LoVo (cell line): Measurements from ENCODE around the gene NINJ2.

Source experiments
- DNase-seq: peaks from one replicate; pipeline ENCODE4 v3.0.0-alpha.2; 2016; ENCODE audit warnings: low spot score

Gene NINJ2

DNA sequence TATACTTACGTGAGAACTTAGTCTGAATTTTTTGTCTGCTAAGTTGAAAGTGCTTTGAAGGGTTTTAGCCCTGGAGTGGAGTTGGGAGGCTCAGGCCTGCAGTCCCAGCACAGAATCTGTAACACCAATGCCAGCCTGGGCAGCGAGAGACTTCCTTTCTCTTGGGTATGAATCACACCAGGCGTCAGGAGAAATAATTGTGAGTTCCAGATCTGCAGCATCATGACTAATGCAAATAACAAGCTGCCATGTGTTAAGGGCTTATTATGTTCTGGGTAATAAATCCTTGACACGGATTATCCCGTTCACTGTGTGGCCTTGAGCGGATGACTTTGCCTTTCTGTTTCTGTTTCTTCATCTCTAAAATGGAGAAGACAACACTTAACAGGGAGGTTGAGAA is 132.9 kb downstream of the NINJ2 start:
- no peak for DNase-seq

DNA sequence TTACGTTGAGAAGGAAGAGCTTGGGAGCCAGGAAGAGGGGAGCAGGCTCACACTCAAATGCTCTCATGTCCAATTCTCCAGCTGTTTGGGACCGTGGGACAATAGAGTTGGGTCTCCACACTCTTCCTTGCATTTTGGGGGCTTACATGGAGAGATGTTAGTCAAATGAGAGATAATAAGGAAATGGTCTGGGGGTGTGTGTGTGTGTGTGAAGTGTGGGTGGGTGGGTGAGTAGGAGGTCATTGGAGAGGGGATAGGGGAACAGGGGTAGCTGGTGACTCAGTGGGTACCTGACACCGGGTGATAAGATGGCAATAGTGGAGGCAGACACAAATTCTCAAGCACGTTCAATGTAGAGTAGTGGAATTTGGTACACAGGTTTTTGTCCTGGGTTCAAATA is 135.5 kb downstream of the NINJ2 start:
- no peak for DNase-seq

DNA sequence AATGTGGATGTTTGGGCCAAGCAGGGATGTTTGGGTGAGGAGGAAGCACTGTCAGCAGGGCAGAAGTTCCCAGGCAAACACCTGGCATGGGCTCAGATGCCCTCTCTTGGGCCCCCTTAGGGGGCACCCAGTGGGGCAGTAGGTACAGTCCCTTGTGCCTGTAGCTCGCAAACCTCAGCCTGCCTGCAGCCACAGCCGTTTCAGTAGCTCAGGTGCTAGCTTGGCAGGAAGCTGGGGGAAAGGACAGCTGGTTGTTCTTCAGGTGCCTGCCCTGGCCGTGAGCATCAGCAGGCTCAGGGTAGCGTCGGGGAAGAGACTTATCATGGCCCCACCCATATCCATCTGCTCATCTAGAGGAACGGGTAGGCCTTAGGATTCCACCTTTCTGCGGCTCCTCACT is 136.0 kb downstream of the NINJ2 start:
- no peak for DNase-seq

DNA sequence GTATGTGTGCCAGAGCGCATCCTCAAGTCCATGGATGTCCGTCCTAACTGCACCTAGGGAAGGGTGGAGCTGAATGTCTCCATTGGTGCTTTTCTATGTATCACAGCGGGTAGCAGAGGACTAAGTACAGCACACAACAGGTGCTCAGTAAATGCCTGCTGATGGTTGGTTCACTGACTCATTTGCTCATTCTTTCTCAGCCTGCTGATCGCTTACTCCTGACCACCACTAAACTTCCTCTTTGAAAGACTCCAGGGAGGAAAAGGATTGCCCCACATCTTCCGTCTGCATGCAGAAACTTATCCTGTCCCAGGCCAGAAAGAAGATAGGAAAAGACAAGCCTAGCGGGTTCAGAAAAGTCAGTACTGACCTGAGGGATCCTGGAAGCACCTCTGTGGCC is 137.2 kb downstream of the NINJ2 start:
- DNase-seq = no peak

DNA sequence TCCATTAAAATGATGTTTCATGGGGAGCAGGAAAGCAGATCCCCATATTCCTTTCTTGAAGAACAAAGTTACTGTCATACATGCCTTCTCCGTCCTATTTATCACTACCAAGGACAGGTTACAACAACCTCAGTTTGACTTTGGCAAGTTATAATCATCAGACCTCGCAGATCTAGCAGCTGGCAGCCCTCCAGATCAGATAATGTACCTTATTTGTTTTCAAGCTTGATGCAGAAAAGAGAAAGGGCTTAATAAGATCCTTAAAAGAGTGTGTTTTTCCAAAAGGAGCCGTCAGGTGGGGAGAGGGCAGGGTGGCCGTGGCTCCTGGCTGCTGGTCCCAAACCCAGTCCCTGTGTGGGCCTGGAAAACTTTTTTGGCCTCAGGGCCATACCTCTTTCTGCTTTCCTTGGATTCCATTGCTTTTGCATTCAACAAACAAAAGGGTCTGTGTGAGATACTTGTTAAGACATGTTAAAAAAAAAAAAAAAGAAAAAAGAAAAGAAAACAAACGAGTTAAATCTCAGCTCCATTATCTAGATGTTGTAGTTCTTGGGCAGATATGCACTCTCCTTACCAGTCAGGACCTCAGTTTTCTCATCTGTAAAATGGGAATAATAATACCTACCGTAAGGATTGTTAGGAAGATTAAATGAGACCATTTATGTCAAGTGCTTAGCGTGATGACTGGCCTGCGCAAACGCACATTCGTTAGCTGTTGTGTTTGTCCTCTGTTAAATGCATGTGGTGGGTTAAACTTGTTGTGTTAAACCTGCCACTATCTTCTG is 138.9 kb downstream of the NINJ2 start:
- DNase-seq = peak; percentile 47

DNA sequence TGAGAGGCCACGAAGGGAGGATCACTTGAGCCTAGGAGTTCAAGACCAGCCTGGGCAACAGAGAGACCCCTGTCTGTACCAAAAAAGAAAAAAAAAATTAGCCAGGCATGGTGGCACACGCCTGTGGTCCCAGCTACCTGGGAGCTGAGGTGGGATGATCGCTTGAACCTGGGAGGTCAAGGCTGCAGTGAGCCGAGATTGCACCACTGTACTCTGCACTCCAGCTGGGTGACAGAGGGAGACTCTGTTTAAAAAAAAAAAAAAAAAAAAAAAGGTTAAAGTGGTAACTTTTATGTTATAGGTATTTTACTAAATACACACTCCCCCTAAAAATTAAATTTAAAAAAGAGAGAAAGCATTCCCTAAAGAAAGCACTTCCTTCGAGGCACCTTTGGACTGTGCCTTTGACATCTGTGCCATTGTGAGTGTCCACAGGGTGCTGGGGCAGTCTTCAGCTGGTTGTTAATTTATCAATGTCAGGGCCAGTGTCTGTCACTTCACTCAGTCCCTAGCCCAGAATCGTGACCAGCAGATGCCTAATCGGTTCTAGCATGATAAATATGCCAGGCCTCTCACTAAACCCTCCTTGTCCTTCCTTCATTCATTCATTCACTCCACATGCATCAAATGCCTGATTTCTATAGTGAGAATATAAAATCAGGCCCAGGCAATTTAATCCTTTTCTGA is 140.4 kb downstream of the NINJ2 start:
- no peak for DNase-seq

DNA sequence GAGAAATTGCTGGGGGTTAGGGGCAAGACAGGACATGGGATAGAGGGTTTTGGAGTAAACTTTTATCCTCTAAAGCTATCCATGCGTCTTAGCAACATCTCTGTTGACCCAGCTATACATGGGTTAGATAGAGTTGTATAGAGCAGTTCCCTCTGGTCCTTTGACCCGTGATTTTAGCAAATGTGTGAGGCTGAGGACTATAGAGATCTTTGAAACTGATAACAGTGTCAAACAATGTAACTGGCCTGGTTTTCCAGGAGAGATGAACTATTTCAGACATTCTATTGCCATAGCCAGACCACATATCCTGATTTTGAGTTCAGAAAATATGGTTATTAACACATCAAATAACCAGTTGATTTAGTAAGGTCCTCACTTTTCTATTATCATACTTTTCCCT is 143.1 kb downstream of the NINJ2 start:
- no peak for DNase-seq

DNA sequence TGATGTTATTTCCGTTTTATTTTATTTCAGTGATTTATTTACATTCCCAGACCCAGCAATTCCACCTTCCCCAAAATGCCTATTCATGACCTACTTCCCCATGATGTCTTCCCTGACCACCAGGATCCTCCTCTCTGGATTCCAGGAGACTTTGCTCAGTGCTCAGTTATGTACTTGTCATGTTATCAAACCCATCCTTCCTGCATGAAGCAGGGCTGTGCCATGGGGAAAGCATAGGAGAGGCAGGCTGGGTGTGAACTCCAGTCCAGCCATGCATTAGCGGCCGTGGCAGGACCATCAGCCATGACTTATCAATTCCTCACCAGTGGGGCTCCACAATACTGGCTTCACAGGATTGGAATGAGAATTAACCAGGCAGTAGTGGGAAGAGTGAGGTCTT is 145.7 kb downstream of the NINJ2 start:
- no peak for DNase-seq
